ENCODE measurements around the gene PAX5.

- TF ChIP-seq EZH2 (IDR thresholded peaks at IDR 0.05; ENCODE audit: low read length, missing control alignments) (no peak), CTCF (conservative IDR thresholded peaks at IDR 0.05 in 1 of 2, IDR thresholded peaks at IDR 0.05 in 1 of 2; ENCODE audit: low read depth in 1 of 2, low read length in 2 of 2) (no peak)
Observed at GRCh38 chr9:36840898-36841536, 193.1 kb downstream of the PAX5 start.
